ENCODE data around the gene B3GALT4.
"Not testable (repeated sequence)": the region's sequence is repeated elsewhere in the genome, so short reads cannot be mapped to it uniquely, and the experiment has no call there.

The B3GALT4 gene

DNA sequence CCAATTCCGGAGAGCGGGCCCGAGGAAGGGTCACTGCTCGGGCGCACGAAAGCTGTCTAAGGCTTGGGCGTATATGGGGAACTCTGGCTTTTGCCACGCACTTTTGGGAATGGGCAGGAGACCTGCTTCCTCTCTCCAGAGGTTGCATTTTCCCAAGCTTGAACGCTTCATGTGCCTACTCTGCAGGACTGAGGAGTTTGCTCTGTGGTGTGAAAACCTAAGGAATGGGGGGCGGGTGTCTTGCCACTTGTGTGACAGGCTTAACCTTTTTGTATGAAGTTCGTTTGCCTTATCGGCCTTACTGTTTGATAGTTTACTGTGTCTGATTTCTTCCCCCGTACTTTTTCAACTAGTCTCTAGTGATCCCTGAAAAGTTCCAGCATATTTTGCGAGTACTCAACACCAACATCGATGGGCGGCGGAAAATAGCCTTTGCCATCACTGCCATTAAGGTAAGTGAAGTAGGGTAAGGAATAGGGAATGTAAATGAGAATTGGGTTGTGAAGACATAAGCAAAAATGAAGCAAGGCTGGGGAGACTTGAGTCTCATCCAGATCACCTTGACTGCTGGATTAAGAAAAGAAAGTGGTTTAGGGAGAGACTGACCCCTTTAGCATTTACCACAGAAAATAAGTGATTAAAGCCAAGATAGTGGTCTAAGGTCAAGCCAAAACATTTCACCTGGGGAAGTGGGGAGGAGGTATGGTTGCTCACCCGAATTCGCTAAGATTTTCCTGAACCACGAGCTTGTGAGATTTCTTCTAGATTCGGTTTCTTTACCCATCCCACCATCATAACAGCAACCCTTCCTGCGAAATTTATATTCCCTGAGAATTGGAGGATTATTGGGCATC, 4.4 kb upstream of the B3GALT4 start:
- no peak for DNase-seq (ENCODE audit: low read depth in 2 of 2)

DNA sequence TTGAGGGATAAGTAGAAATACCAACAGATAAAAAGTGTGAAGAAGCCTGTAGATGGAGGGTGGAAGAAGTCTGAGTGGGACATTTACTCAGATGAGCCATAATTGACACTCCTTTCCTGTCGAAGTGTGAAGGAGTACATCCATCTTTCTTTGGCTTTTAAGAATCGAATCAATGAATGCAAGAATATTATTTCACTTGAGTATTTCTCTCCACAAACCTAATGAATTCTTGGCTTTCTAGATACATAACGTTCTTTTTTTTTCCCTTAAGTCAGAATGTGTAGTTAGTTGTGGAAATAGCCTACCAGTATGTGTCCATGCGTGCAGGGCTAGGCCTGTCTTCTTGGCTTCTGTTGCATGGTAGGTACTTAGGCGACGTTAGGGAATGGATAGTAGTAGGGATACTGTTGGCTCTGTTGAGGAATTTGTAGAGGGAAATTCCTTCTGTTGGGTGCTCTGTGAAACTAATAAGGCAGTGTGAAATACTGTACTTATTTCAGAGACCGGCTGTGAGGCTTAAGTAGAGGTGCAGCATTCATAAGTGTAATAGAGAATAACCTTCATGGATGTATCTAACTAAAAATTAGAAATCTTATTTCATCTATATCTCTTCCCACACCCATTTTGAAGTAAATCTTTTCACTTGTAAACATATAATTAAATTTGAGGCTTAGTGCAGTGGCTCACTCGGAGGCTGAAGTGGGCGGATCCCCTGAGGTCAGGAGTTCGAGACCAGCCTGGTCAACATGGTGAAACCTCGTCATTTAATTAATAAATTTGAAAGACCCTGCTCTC, 3.6 kb upstream of the B3GALT4 start:
- DNase-seq (ENCODE audit: low read depth in 2 of 2) = no peak

DNA sequence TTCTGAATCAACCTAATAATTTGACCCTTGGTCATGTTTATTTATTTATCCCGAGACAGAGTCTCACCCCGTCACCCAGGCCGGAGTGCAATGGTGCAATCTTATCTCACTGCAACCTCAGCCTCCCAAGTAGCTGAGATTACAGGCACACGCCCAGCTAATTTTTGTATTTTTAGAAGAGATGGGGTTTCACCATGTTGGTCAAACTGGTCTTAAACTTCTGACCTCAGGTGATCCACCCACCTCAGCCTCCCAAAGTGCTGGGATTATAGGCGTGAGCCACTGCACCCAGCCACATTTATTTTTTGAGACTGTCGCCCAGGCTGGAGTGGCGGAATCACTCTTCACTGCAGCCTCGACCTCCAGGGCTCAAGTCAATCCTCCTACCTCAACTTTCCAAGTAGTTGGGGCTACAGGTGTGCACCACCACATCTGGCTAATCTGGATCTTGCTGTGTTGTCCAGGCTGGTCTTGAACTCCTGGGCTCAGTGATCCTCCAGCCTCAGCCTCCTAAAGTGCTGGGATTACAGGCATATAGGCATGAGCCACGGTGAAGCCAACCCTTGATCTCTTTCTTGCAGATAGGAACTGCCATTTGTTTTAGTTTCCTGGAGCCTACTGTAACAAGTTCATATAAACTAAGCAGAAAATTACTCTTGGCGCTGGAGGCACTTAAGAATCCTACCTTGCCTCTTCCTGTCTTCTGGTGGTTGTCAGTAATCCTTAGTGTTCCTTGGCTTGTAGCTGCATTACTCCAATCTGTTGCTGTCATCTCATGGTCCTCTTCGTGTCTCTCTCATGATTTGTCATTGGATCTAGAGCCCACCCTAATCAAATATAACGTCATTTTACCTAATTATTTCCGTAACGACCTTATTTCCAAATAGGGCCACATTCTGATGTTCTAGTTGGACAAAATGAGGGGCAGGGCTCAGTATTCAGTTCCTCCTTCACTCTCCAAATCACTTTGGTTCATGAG, 2.7 kb upstream of the B3GALT4 start:
- no peak for DNase-seq (ENCODE audit: low read depth in 2 of 2)

DNA sequence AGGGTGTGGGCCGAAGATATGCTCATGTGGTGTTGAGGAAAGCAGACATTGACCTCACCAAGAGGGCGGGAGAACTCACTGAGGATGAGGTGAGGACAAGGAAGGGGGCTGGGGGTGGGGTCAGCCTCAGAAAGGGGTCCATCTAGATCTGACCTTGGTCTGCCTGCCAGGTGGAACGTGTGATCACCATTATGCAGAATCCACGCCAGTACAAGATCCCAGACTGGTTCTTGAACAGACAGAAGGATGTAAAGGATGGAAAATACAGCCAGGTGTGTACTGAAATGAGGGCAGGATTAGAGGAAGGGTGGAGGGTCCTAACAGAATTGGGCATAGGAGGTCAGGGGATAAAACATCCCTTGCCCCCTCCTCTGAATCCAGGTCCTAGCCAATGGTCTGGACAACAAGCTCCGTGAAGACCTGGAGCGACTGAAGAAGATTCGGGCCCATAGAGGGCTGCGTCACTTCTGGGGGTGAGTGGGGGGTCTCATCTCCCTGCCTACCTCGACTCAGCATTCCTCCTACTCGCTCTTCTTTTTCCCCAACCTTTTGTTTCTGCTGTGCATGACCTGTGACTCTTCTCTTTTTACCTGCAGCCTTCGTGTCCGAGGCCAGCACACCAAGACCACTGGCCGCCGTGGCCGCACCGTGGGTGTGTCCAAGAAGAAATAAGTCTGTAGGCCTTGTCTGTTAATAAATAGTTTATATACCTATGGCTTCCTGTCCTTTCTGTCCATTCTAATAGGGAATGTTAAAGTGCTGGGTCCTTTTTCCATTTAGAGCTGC, 935 bp upstream of the B3GALT4 start:
- DNase-seq (ENCODE audit: low read depth in 2 of 2) = not testable (repeated sequence)

DNA sequence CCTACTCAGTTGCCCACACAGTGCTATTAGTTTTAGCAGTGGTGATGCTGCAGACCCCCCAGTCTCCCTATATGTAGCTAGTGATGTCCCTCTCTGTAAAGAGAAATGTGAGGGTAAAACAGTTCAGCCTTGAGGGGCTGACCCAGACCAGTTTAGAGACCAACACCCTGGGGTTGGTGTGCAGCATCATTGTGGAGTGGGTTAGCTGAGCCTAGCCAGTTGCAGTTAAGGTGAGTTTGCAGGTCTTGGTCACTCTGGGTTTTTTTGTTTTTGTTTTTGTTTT, 401 bp upstream of the B3GALT4 start:
- DNase-seq (ENCODE audit: low read depth in 2 of 2) = no peak

DNA sequence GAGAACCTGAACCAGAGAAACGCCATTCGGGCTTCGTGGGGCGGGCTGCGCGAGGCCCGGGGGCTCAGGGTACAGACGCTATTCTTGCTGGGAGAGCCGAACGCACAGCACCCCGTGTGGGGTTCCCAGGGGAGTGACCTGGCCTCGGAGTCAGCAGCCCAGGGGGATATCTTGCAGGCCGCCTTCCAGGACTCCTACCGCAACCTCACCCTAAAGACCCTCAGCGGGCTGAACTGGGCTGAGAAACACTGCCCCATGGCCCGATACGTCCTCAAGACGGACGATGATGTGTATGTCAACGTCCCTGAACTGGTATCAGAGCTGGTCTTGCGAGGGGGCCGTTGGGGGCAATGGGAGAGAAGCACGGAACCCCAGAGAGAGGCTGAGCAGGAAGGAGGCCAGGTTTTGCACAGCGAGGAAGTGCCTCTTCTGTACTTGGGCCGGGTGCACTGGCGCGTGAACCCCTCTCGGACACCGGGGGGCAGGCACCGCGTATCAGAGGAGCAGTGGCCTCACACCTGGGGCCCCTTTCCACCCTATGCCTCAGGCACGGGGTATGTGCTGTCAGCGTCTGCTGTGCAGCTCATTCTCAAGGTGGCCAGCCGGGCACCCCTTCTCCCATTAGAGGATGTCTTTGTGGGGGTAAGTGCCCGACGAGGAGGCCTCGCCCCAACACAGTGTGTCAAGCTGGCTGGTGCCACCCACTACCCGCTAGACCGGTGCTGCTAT, 904 bp downstream of the B3GALT4 start:
- DNase-seq (ENCODE audit: low read depth in 2 of 2) = no peak

DNA sequence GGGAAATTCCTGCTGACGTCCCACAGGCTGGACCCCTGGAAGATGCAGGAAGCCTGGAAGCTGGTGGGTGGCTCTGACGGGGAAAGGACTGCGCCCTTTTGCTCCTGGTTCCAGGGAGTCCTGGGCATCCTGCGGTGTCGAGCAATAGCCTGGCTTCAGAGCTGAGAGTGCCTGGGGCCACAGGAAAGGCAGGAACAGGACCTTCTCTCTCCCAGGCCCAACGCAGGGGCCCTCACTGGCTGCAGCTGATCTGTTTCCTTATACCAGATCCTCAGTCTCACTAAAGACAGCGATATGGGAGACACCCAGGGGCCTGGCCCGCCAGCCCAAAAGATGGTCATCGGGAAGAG, 1.4 kb downstream of the B3GALT4 start:
- no peak for DNase-seq (ENCODE audit: low read depth in 2 of 2)

DNA sequence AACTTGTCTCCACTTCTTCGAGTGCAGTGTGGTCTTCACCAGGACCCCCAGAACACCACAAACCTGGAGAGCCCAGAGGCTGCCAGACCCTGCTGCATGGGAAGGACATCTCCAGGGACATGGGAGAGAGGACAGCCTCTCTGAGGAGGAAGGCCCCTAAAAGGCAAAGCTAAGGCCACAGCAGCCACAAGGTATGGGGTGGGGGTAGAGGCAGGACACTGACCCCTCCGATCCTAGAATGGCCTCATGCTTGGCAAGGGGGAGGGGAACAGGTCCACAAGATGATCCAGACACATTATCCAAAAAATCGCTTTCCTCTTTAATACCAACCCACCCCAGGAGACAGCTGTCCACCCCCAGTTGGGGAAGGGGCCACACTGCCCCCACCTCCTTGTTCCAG, 1.9 kb downstream of the B3GALT4 start:
- no peak for DNase-seq (ENCODE audit: low read depth in 2 of 2)

DNA sequence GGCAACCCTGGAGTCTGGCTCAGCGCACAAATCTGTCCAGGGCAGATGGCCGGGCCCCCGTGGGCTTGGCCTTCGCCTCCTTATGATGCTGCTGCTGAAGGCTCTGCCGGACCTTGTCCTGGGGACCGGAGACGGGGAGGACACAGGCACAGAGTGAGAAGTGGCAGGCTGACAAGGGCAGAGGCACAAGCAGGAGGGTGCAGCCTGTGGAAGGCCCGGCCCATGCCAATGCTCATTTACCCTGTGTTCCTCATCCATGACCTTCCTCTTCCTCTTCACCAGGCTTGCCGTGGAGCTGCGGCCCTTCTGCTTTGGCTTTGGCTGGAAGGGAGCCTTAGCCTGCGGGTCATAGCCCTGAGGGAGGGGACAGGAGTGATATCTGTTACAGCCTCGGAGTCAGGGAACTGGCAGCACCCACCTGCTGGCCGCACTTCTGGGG, 2.4 kb downstream of the B3GALT4 start:
- DNase-seq (ENCODE audit: low read depth in 2 of 2) = no peak

DNA sequence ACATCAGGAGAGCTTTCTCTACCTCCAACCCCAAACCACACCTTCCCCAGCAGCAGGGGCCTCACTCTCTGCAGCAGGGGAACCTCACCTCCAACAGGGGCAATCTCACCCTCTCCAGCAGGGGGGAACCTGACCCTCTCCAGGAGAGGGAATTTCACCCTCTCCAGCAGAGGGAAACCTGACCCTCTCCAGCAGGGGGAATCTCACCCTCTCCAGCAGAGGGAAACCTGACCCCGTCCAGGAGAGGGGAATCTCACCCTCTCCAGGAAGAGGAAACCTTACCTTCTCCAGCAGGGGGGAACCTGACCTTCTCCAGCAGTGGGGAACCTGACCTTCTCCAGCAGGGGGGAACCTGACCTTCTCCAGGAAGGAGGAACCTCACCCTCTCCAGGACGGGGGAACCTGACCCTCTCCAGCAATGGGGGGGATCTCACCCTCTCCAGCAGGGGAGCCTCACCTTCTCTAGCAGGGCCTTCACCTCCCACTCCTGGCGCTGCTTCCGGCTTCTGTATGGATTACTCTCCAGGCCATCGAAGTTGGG, 3.1 kb downstream of the B3GALT4 start:
- no peak for DNase-seq (ENCODE audit: low read depth in 2 of 2)

DNA sequence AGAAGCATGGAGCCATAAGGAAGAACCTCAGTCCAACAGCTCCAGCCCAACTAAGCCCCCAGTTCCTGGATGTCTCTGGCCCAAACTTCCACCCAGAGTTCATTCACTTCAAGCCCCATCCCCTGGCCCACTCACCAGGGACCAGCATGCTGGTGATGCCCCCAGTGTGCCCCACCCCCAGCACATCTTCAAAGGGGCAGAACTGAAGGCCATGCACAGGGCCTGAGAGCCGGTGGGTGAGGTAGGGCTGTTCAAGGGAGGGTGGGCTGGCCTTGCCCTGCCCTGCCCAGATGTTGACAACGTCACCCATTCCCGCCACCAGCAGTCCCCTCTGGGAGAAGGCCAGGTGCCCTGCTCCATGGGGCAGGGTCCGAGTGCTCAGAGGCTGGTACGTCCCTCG, 3.6 kb downstream of the B3GALT4 start:
- no peak for DNase-seq (ENCODE audit: low read depth in 2 of 2)

DNA sequence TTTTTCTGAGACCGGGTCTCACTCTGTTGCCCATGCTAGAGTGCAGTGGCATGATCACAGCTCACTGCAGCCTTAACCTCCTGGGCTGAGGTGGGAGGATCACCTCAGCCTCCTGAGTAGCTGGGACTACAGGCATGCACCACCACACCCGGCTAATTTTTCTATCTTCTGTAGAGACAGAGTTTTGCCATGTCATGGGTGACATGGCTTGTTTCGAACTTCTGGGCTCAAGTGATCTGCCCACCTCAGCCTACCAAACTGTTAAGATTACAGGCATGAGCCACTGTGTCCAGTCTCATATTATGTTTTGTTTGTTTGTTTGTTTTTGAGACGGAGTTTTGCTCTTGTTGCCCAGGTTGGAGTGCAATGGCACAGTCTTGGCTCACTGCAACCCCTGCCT, 8.3 kb downstream of the B3GALT4 start:
- not testable (repeated sequence) for DNase-seq (ENCODE audit: low read depth in 2 of 2)

DNA sequence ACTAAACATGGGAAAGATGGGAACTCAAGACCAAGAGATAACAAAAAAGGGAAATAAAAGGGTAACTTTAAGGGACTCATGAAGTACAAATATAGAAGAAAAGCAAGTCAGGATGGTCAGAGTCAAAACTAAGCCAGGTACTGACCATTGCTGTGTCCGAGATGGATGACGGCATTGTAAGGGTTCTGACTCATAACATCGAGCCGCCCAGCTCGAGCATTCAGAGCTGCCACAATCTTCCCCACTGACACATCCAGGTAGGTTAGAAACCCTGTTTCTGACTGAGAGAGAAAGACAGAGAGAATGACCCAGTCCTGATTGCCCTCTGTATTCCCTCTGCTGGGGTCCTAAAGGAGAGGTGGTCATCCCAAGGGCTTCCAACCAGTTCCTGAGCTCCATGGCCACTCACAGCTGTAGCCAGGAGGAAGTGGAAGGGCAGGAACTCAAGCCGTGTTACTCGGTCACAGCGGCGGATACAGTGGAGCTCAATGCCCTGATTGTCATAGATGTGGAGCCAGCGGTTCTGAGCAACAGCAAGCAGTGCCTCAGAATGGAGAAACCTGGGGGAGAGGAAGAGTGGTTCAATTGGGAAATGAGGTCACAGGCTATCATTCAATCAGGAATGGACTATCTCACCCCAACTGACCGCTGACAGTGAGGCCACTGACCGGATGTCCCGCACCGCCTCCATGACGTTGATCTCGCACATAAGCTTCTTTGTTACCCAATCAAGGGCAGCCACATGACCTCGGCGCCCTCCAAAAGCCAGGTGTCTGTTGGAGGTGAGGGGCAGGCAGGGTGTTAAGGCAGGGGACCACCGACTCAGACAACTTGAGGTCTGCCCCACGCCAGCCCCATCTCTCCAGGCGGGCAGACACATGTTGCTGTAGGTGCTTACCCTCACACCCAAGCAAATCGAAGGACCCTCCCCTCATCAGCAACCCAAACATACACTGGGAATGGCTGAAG, 10.3 kb downstream of the B3GALT4 start:
- DNase-seq (ENCODE audit: low read depth in 2 of 2) = no peak

DNA sequence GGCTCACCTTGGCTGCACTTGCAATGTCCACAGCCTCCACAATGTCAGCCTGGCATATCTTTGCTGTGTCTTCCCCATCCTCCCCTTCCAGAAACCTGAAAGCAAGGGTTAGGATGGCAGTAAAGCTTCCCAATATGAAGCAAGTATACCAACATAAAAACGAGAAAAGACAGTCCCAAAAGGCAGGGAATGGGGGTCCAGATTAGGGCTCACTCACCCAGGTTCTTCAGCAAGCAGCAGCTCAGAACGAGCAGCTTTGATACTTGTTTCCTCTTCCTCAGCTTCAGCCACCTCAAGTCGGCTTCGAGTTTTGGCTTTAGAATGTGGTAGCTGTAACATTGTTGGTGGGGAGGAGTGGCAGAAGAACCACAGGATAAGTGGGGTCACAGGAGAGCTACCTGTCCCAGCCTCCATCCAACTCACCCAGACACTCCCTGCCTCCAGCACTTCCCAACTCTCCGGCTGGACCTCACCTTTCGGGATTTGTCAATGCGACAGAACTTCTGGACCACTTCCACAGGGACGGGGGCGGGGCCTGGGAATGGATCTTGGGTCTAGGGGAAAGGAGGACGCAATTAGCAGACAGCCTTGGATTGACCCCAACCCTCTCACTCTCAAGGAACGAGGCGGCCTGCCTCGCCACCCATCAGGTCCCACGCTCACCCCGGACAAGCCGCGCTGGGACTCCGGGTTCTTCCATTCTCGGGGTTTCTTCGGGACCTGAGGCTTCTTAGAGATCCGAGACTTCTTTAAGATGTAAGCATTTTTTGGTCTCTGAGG, 11.4 kb downstream of the B3GALT4 start:
- DNase-seq (ENCODE audit: low read depth in 2 of 2) = no peak

DNA sequence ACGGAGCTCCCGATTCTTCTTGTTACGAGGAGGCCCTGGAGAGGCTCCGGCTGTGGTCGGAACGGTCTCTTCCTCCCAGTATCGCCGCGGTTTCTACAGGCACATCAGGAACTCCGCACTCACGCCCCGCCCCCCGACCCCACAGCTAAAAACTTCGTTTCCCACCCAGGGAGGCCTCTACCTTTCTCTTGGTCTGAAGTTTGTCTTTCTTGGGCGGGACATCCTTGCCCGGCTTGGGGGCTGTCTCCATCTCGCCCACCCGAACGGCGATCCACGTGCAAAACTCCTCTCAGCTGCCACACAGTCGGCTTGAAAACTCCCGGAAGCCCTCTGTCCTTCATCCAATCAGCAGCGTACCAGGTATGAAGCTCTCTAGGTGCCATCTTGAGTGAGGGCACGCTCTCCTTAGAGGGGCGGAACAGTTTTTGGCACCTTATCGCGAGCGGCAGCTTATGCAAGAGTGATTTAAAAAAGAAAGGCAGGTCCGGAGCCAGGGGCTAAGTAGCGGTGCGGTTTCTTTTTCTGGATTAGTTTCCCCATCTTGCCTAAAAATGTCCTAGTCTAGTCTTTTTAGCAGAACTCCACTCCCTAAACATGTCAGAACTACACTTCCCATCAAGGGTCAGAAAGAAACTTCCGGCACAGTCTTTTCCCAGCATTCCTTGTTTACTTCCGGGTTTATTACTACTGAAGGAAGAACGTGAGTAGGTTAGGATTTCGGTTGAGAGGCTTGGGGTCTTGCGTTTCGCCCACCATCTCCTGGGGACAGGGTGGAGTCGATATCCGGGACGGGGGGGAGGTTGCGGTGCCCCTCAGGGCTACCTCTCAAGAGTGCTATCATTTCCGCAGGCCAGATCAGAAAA, 12.2 kb downstream of the B3GALT4 start, which contains the start of the genes PFDN6 and WDR46:
Gene PFDN6 (plus strand): TSS at position 681 of the 863 bp plus-strand sequence. CDS start 256 bp downstream, outside the sequence.
Gene WDR46 (minus strand): TSS at position 319 of the 863 bp plus-strand sequence. CDS start 69 bp downstream, at position 250.
- DNase-seq (ENCODE audit: low read depth in 2 of 2) = peak; percentile 68 to 75

DNA sequence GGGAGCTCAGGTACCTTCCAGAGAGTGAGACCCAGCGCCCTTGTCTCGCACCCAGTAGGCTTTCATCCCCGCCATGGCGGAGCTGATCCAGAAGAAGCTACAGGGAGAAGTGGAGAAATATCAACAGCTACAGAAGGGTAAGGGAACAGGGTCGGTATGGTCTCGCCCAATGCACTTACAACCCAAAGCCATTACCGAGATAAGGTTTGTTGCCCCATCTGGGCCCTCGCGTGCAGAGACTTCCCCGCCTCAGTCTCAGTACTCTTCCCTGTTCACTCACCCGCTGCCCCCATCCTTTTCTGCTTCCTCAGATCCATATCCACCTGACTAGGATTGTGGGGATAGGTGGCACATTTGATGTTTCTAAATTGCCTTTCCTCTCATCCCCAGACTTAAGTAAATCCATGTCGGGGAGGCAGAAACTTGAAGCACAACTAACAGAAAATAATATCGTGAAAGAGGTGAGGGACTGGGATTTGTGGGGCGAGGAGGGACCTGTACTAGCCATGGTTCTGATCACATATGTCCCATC, 12.9 kb downstream of the B3GALT4 start:
- no peak for DNase-seq (ENCODE audit: low read depth in 2 of 2)

DNA sequence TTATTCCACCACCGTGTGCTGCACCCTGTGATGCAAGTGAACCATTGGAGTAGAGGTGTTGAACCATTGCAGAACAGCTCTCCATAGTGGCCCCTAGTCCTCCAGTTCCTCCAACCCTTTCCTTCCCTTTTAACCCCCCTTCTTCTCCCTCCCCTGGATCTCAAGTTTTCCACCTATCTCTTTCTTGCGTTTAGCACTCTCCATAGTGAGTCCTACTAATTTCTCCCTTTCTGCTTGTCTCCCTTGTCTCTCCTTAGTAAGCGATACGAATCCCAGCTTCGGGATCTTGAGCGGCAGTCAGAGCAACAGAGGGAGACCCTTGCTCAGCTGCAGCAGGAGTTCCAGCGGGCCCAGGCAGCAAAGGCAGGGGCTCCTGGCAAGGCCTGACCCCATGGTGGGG, 13.5 kb downstream of the B3GALT4 start:
- DNase-seq (ENCODE audit: low read depth in 2 of 2) = no peak
